ENCODE results near the gene TREM2.

Gene TREM2

DNA sequence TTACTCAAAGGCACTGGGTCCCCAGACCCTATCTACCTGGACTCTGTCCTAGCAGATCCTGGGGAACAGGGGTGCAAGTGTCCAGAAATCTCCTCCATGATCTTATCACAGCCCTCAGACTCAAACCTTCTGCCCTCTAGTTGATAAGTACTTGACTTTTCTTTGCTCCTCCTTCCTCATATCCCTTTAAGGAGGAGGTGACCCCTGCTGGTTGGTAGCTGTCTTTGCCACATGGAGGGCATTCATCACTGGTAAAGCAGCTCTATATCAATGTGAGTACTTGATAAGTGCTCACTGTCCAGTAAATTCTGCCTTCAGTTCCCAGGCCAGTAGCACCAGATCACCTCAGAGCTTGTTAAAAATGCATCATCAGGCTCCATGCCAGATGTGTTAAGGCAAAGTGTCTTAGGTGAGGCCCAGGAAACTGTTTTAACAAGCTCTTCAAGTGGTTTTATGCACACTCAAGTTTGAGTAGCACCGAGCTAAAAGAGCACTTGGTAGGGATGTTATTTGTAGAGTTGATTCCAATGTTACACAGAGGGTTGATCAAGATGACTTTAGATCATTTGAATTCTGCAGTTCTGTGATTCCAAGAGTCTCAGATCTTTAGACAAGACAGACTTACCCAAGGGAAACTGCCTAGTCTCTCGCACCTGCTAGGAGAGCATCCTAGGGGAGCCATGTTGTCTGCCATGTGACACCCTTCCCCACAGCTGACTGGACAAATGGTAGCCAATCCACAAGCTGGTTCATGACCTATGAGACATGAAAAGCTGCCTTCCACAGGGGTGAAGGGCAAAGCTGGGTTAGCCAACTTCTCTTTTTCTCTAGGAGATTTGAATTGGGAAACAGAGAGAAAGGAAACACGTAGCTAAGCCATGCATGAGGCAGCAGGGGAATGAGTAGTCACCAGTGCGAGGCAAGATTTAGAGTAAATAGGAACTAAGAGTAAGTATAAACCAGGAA lies 19.4 kb upstream of the TREM2 start:
- DNase-seq (ENCODE audit: low spot score) = peak; percentile 12

DNA sequence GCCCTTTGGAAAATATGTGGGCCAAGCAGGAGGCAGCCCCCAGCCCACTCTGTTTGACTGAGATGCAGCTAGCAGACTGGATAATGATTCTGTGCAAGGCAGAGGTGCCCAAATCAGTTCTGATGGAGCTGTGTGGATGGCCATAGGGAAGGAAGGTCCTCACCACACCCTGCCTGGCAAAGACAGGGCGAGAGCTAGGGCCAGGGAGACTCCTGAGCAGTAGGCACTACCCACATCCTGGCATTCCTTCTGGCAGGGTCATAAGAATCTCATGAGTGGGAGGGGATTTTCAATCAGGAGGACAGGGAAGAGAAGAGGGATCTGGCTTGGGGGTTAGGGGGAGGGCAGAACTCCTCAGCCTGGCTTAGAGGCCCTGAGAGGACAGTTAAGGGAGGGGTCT lies 18.6 kb upstream of the TREM2 start:
- DNase-seq (ENCODE audit: low spot score) = no peak

DNA sequence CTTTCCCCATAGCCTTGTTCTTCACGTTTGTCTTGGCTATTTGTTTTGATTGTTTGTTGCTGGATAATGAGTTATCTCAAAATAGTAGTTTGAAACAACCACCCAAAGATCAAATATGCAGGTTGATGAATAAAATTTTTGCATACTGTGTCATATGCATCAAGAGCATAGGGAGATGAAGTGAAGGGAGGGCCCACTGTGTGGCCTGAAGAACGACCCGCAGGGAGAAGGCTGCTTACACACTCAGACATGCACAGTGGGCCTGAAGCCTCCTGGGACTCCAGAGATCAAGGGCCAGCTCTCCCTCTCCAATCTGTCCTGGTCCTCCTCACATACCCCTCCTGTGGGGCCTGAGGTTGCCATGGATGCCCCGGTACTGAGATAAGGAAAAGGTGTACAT lies 16.2 kb upstream of the TREM2 start:
- no peak for DNase-seq (ENCODE audit: low spot score)

DNA sequence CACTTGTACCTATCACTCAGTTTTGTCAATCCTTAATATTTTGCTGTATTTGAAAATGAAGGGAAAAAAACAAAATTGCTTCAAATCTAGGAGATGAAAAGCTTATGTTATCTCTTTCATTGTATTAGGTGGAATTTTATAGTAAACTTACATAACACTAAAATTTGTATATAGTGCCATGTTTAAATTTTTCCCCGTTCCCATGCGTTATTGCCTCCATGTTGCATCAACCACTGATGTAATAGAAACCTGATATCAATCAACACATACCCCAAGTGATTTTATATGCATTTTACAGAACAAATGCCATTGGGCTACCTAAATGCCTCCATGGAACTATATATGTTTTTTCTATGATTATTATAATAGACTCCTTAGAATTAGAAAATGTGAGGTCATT lies 14.8 kb upstream of the TREM2 start:
- DNase-seq (ENCODE audit: low spot score) = no peak

DNA sequence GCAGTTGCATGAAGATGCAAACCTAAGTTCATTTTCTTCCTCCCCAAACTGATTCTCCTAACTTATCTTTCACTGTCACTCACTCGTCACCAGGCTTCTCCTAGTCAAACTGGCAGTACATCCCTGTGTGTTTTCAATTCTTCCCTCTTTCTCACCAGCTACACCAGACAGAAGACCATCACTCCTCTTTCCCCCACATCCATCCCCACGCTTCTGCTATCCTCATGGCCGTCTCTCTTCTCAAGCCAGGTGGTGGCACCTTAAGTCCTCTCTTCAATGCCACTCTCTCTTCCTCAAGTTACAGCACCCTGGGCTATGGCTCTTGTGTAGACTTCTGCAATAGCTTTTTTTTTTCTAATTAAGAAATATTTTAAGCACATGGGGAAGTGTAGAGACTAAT lies 14.4 kb upstream of the TREM2 start:
- no peak for DNase-seq (ENCODE audit: low spot score)

DNA sequence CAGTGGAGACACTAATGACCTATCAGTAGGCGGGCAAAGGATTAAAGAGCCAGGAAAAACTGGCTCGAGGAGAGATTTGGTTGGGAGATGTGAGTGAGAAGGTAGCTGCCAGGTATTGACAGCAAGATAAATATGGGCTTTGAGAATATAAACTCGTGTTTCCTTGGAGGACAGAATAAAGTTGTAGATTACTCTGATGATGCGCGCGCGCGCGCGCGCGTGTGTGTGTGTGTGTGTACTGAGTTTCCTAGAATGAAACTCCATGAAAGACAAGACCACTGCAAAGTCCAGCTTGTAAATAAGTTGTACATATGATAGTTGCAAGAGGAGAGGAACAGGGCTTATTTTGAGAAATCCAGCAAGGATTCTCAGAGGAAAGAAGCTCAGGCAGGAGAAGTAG lies 13.3 kb upstream of the TREM2 start:
- no peak for DNase-seq (ENCODE audit: low spot score)

DNA sequence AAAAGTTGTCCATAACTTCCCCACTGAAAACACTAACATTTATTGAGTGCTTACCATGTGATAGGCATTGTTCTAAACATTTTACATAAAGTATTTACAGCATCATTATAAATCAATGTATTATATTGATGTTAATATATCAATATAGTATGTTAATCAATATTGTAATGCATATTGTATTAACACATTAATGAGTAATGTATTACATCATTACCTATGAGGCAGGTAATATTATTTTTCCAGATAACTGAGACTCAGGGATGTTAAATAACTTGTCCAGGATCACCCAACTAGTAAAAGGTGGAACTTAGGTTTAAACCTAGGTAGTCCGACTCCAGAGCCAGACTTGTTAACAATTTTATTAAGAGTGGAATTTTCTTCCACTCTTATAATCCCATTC lies 12.2 kb upstream of the TREM2 start:
- no peak for DNase-seq (ENCODE audit: low spot score)

DNA sequence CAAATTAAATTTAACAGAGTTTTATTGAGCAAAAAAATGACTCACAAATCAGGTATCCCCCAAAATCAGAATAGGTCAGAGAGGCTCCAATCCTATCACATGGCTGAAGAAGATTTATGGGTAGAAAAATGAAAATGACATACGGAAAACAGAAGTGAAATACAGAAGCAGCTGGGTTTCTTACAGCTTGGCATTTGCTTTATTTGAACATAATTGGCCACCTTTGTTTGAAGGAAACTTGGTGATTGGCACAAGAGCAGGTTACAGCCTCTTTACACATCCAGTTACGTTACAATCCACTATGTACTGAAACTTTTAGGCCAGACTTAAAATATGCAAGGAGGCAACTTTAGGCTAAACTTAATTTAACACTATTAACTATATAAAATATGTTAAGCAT lies 11.7 kb upstream of the TREM2 start:
- DNase-seq (ENCODE audit: low spot score) = no peak

DNA sequence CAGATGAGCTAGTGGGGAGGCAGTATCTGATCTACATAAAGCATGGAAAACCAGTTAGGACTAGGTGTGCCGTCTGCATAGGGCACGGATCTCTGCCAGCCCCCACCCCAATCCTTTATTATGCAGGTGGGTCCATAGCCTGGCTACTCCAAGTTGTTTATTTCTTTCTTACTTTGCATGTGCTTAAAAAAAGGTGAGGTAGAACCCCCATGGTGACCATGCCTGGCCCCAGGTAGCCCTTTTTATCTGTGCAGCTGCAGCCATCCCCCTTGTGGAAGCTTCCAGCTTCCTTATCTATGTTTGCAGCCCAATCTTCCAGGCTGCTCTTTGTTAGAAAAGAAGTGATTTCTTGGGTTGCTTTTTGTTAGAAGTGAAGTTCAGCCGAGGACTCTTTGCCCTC lies 9.0 kb upstream of the TREM2 start:
- DNase-seq (ENCODE audit: low spot score) = no peak

DNA sequence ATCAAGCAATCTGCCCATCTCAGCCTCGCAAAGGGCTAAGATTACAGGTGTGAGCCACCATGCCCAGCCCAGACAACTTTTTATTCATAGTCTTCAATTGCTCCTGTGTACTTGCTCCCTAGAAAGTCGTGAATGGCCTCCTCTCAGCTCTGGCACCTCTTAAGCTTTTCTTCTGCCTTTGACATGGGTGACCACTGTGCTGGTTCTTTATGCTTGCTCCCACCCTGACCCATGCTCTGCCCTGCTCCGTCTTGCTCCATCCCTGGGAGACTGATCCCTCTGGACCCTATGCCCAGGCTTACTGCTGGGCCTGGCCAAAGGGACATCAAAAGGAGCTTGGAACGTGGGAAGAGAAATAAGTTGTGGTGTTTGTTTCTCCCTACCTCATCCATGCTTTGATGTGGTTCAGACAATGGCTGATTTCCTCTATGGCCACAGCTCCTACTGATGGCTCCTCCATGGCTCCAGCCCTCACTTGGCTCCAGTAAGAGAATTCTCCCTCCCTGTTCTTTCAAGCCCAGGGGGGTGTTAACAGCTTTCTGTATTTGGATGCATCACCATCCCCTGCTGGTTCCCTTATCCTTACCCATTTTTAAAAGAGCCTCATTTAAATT lies 7.7 kb upstream of the TREM2 start:
- no peak for DNase-seq (ENCODE audit: low spot score)

DNA sequence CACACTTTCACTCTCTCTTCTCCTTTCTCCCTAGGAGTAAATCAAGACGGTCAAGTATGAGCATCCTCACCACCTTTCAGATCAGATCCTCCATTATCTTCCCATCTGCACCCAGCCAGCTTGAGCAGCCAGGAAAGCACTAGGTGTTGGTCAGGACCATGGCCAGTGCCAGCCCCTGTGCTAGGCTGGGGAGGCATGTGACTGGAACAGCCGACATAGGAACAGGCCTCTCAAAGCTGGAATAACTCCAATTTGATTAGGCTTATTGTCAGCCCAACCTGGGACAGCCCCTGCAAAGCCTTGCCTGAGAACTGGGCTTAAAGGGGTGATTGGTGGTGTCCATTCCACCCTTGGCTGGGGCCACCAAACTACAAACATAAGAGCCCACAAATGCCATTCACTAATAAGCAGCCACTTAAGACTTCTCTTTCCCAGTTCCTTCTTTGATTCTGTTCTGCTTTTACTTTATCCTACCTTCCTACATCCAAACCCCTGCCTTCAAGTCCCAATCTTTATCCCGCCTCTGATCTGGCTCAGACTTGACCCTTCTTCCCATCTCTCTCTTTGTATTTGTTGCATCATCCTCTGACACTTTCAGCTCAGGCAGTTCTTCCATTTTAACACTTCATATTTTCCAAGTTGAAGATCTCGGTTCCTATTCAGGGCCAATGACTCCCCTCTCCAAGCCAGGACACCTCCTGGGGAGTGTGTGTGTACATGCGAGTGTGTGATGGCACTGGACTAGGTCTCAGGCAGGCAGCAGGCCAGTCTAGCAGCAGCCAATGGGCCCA lies 4.5 kb upstream of the TREM2 start:
- no peak for DNase-seq (ENCODE audit: low spot score)

DNA sequence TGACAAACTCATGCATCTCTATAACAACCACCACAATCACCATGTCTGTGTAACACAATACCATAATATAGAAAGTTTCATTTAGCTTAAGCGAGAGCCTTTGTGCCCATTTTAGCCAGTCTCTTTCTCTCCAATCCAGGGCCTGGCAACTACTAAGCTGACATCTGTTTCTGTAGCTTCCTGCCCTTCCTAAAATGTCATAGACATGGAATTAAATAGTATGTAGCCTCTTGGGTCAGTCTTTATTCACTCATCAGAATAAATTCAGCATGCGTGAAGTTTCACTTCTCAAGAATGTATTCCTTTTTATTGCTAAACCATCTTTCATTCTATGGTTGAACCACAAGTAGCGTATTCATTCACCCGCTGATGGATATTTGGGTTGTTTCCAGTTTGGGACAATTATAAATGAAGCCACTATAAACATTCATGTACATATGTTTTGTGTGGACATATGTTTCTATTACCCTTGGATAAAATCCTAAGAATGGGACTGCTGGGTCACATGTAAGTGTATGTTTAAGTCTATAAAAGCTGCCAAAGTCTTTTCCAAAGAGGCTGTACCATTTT lies 1.7 kb upstream of the TREM2 start:
- DNase-seq (ENCODE audit: low spot score) = no peak

DNA sequence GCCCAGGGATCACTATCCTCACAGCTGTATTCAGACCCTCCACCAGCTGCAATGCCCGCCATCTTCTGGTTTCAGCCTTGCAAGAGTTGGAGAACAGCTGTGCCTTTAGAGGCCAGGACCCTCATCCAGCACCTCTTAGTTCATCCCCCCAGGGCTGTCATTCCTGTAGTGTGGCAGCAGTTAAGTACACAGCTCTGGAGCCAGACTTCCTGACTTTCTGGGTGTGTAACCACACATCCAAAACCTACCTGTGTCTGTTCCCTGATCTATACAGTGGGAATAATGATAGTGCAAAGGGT lies 452 bp upstream of the TREM2 start:
- no peak for DNase-seq (ENCODE audit: low spot score)

DNA sequence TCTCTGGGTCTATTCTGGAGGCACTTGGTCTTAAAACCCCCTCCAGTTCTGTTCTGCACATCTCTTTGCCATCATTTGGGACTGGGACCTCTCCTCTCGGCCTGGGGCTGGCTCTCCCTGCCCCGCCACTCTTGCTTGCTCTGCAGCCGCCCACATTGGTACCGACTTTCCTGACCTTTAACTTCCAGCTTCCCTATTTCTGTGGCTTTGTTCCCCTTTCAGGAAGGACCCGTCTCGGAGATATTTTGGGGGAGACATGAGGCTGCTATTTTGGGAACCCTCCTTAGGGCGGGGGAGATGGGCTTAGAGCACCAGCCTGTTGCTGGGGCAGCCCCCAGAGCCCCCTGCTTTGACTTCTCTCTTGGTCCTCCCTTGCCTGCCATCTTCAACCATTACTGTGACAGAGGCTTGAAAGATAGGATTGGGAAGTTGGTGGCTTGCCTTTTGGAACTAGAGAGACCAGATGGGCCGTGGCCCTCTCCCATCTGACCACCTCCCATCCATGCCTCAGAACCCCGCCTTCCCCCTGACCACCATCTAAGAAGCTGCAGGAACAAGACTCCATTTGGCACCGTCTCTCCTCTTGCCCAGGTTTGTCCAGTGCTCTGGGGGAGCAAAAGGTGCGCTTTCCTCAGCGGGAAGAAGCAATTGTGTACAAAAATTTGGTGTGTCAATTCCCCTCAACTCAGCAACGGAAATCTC lies 914 bp downstream of the TREM2 start:
- DNase-seq (ENCODE audit: low spot score) = no peak

DNA sequence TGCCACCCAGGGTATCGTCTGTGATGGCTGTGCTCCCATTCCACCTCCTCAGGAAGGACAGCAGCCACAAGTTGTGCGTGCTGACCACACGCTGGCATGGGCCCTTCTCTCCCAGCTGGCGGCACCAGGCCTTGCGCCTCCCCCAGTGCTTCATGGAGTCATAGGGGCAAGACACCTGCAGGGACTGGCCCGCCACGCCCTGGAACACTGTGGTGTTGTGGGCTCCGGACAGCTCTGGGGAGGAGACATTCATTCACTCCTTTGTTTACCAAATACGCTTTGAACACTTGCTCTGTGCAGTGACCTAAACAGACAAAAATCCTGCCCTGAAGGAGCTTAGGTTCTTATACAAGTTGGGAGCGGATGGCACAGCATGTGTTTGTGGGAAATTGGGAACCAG lies 1.5 kb downstream of the TREM2 start:
- DNase-seq (ENCODE audit: low spot score) = no peak

DNA sequence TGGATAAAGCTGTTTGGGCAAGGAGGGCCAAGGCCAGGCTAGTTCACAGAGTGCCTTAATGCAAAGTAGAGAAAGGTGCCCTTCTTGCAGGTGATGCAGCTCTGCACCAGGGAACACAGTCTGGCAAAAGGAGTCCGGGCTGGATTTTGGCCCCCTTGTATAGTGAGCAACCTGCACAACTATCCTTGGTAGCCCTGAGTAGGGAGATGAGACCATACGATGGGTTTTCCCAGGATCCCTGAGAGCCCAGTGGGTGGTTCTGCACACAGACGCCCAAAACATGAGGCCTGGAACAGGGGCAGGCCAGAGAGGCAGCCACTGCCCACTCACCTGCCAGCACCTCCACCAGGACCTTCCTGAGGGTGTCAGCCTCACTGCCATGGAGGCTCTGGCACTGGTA lies 2.0 kb downstream of the TREM2 start:
- no peak for DNase-seq (ENCODE audit: low spot score)

DNA sequence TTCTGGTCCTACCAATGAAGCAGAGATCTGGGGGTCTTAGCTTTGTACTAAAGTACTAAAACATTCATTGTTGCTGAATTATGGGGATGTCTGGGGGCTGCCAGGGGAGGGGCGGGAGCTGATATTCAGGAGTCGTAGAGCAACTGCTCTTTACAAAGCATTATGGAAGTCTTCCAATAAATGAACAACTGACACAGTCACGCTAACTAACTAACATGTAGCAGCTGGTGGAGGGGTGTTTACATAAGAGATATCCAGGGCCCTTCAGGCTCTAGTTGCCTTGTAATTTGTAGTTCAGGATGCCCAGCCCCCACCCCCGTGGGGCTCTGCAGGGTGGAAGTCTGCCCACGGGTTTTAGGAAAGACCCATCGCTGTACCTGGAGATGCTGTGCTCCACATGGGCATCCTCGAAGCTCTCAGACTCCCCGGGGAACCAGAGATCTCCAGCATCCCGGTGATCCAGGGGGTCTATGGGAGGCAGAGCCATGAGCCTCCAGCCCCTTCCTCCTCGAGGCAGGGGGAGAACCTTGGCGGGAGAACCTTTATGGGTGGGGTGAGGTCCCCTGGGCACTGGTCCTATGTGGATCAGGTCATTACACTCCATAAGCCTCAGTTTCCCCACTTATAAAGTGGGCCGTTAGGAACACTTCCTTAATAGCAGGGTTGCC lies 3.4 kb downstream of the TREM2 start:
- no peak for DNase-seq (ENCODE audit: low spot score)

DNA sequence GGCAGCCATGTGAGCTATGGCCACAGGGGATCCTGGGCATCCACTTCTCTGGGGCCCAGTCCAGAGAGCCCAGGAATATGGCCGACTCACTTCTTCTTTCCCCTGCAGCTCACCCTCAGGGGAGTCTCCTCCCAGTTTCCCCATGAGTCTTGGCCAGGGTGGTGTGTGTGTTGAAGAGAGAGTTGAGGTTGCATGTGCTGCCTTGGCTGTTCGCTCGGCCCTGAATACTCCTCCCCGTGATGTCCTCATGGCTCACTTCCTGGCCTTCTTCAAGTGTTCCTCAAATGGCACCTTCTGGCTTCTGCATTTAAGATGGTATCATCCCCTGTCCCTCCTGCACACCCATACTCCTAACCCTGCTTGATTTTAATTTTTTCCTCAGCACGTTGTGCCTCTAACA lies 5.6 kb downstream of the TREM2 start:
- DNase-seq (ENCODE audit: low spot score) = no peak

DNA sequence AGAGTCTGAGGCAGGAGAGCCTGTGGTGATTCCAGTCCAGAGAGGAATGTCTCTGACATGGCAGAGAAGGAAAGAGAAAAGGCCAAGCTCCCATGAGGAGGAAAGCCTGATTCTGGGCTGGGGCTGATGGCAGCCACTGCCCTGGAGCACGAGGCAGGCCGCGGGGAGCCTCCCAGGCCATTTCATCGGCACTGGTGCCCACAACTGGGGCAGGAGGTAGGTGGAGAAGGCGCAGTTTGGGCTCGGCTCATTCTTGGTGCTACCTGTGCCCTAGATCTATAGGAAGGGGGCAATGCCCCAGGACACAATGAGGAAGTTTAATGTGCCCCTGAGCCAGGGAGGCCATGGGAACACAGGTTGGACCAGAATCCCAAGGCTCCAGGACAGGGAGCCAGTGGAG lies 6.1 kb downstream of the TREM2 start:
- DNase-seq (ENCODE audit: low spot score) = no peak

DNA sequence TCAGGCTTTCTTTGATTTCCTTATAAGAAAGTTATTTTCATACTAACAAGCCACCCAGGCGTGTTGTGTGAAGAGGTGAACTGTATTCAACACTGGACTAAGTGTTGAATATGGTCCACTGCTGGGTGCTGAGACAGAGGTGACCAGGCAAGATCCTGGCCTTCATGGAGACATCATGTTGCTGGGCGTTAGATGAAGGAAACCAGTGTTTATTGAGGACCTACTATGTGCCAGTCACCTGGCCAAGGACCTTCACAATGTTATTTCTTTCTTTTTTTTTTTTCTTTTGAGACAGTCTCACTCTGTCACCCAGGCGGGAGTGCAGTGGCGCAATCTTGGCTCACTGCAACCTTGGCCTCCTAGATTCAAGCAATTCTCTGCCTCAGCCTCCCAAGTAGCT lies 6.9 kb downstream of the TREM2 start:
- no peak for DNase-seq (ENCODE audit: low spot score)

DNA sequence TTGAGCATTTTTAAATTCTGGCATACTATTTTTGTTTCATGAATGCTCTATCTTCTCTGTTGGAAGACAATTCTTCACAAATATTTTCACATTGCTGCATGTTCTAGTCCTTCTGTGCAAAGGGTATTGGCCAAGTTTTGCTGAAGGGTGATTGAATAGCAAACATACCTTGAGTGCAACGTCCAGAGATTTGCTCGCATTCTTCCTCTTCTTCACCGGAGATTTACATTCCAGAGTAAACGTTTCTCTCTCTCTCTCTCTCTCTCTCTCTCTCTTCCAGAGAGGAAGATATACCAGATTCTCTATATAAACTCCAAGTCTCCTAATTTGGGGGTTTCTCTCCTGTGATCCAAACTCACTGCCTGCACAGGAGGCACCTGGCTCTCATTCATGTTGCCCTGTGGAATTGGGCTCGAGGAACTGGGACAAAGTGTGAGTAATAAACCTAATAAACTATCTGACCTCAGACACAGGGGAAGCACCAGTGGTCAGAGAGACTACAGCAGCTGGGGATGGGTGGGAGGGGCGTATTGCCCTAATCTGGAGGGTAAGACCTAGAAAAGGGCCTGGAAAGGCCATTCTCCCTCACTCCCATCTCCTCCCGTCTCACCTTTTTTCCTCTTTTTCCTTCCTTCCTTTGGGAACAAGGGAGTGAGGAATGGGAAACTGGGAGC lies 7.6 kb downstream of the TREM2 start:
- no peak for DNase-seq (ENCODE audit: low spot score)

Data from HuH-7.5 (cell line).